Activated gamma-delta T cell treated with anti-CD3 and anti-CD28 coated beads, Interleukin-2, amount 50 U/mL, for 16 hours (primary cell): ENCODE measurements around the gene ATP5F1E.

Experiments
- DNase-seq: peaks from one replicate; pipeline ENCODE4 v3.0.0-alpha.2; 2020; ENCODE audit warnings: low read depth

ATP5F1E gene

GRCh38 chr20:59032023-59032712 is at the start of gene ATP5F1E:
Gene ATP5F1E, minus strand, starts transcription at chr20:59032335. Its CDS starts 84 bp downstream, at chr20:59032251.
- peak; percentile 96 for DNase-seq

- DNase-seq: no peak
Measured at GRCh38 chr20:59081036-59081435, 48.9 kb upstream of the ATP5F1E start.

- no peak for DNase-seq
Measured at GRCh38 chr20:59078231-59078630, 46.1 kb upstream of the ATP5F1E start.

- DNase-seq: no peak
Measured at GRCh38 chr20:59077705-59078104, 45.6 kb upstream of the ATP5F1E start.

- no peak for DNase-seq
Measured at GRCh38 chr20:59075934-59076508, 43.9 kb upstream of the ATP5F1E start.

GRCh38 chr20:59074456-59074855 is 42.3 kb upstream of the ATP5F1E start:
- no peak for DNase-seq

- no peak for DNase-seq
Measured at GRCh38 chr20:59073582-59073981, 41.4 kb upstream of the ATP5F1E start.

GRCh38 chr20:59071216-59071615 is 39.1 kb upstream of the ATP5F1E start:
- no peak for DNase-seq

GRCh38 chr20:59069026-59069425 is 36.9 kb upstream of the ATP5F1E start:
- DNase-seq: no peak

- DNase-seq: no peak
Measured at GRCh38 chr20:59068534-59068933, 36.4 kb upstream of the ATP5F1E start.

- no peak for DNase-seq
Measured at GRCh38 chr20:59064214-59064722, 32.1 kb upstream of the ATP5F1E start.

GRCh38 chr20:59063358-59064213 is 31.5 kb upstream of the ATP5F1E start:
- DNase-seq: no peak

- no peak for DNase-seq
Measured at GRCh38 chr20:59062081-59062480, 29.9 kb upstream of the ATP5F1E start.

- no peak for DNase-seq
Measured at GRCh38 chr20:59055302-59055701, 23.2 kb upstream of the ATP5F1E start.

GRCh38 chr20:59051666-59052185 is 19.6 kb upstream of the ATP5F1E start:
- no peak for DNase-seq

GRCh38 chr20:59050437-59050836 is 18.3 kb upstream of the ATP5F1E start:
- DNase-seq: no peak

- no peak for DNase-seq
Measured at GRCh38 chr20:59048681-59049030, 16.5 kb upstream of the ATP5F1E start.

GRCh38 chr20:59047938-59048680 is 16.0 kb upstream of the ATP5F1E start:
- DNase-seq: no peak

- no peak for DNase-seq
Measured at GRCh38 chr20:59046862-59047261, 14.7 kb upstream of the ATP5F1E start.

GRCh38 chr20:59044796-59045195 is 12.7 kb upstream of the ATP5F1E start:
- DNase-seq: no peak

- no peak for DNase-seq
Measured at GRCh38 chr20:59044295-59044694, 12.2 kb upstream of the ATP5F1E start.

GRCh38 chr20:59043698-59044097 is 11.6 kb upstream of the ATP5F1E start:
- DNase-seq: no peak
